Measurements from ENCODE around the gene CFAP74. TPM values are rescaled to one million over a fixed set of nuclear protein-coding genes. Genes with fewer than 3 reads are reported as not detected.

The CFAP74 gene
- total RNA-seq, 2 donors from 2014 or later, result under 0.01 TPM; not detected in 1

DNA sequence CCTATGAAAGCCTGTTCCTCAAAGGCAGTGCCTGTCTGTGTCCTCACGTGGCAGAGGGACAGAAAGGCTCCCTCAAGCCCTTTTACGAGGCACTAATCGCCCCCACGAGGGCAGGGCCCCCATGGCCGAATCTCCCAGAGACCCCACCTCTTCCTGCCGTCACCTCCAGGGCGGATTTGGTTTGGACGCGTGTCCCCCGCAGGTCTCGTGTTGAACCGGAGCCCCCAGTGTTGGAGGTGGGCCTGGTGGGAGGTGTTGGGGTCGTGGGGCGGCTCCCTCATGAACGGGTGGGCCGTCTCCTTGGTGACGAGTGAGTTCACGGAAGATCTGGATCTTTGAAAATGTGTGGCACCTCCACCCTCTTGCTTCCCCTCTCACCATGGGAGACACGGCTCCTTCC lies 27.6 kb downstream of the CFAP74 start:
- ATAC-seq (no peak), DNase-seq (no peak)
- intact Hi-C loops (cut with DNase I), result no loop called here
- Histone ChIP-seq H3K4me1 (no peaks in the 10 kb centered on the region), H3K36me3 (replicated peaks in 1 of 2; ENCODE audit: insufficient read depth in 1 of 2, low read depth in 2 of 2) (no peaks in the 10 kb centered on the region), H3K27me3 (no peaks in the 10 kb centered on the region), H3K4me3 (no peak overlapping the region), H3K9me3 (no peaks in the 10 kb centered on the region), H3K27ac (no peak overlapping the region)
- TF ChIP-seq, protein P1, sequence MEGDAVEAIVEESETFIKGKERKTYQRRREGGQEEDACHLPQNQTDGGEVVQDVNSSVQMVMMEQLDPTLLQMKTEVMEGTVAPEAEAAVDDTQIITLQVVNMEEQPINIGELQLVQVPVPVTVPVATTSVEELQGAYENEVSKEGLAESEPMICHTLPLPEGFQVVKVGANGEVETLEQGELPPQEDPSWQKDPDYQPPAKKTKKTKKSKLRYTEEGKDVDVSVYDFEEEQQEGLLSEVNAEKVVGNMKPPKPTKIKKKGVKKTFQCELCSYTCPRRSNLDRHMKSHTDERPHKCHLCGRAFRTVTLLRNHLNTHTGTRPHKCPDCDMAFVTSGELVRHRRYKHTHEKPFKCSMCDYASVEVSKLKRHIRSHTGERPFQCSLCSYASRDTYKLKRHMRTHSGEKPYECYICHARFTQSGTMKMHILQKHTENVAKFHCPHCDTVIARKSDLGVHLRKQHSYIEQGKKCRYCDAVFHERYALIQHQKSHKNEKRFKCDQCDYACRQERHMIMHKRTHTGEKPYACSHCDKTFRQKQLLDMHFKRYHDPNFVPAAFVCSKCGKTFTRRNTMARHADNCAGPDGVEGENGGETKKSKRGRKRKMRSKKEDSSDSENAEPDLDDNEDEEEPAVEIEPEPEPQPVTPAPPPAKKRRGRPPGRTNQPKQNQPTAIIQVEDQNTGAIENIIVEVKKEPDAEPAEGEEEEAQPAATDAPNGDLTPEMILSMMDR (IDR thresholded peaks at IDR 0.05), result no peak
- no peak for TF ChIP-seq POLR2A (IDR thresholded peaks at IDR 0.05)
- WGBS, 2 donors, result 68 to 71% methylated on average over 18 to 19 of the region's 19 CpGs

DNA sequence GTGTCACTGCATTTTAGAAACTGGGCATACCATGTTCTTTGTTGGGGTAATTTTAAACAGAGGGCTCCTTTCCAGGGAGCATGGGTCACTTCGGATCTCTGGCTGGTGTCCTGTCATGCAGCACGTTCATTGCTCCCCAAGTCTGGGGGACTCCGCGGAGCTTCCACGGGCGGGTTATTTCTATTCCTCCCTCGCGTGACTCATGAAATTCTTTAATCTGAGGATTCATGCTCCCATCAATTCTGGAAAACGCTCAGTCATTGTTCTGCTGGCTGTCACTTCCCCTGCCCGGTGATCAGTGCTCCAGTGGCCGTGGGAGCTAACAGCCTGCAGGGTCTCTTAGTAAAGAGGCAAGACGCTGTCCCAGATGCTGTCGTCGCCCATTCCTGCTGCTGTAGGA lies 28.1 kb downstream of the CFAP74 start:
- Histone ChIP-seq H3K4me1 (no peaks in the 10 kb centered on the region), H3K27ac (no peak overlapping the region), H3K36me3 (replicated peaks in 1 of 2; ENCODE audit: insufficient read depth in 1 of 2, low read depth in 2 of 2) (no peaks in the 10 kb centered on the region), H3K9me3 (no peaks in the 10 kb centered on the region), H3K4me3 (no peak overlapping the region), H3K27me3 (no peaks in the 10 kb centered on the region)
- DNase-seq, result no peak
- WGBS, 2 donors, result 66 to 78% methylated on average over 14 of the region's 14 CpGs
- intact Hi-C loops (cut with DNase I), result no loop called here
- ATAC-seq, result no peak
- TF ChIP-seq POLR2A (IDR thresholded peaks at IDR 0.05), result no peak
- TF ChIP-seq, protein P1 (IDR thresholded peaks at IDR 0.05), result no peak

DNA sequence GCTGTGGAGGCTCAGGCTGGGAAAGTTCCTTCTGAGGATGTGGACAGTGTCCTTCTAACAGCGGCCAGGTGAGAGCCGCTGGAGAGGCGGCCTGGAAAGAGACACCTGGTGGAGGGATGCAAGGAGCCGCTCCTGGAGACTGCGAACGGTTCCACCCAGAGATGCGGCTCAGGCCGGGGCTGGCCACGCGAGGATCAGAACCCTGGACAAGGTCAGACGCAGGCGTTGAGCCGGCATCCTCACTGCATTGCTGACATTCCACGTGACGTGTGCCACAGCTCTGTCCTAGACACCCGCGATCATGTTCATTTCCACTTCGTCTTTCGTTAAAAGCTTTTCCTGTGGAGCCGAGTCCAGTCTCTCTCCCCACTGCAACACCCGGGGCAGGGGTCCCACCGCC lies 28.8 kb downstream of the CFAP74 start:
- 53 to 54% methylated on average over 18 to 22 of the region's 22 CpGs for WGBS, 2 donors
- no peaks in the 10 kb centered on the region for H3K9me3 ChIP-seq

DNA sequence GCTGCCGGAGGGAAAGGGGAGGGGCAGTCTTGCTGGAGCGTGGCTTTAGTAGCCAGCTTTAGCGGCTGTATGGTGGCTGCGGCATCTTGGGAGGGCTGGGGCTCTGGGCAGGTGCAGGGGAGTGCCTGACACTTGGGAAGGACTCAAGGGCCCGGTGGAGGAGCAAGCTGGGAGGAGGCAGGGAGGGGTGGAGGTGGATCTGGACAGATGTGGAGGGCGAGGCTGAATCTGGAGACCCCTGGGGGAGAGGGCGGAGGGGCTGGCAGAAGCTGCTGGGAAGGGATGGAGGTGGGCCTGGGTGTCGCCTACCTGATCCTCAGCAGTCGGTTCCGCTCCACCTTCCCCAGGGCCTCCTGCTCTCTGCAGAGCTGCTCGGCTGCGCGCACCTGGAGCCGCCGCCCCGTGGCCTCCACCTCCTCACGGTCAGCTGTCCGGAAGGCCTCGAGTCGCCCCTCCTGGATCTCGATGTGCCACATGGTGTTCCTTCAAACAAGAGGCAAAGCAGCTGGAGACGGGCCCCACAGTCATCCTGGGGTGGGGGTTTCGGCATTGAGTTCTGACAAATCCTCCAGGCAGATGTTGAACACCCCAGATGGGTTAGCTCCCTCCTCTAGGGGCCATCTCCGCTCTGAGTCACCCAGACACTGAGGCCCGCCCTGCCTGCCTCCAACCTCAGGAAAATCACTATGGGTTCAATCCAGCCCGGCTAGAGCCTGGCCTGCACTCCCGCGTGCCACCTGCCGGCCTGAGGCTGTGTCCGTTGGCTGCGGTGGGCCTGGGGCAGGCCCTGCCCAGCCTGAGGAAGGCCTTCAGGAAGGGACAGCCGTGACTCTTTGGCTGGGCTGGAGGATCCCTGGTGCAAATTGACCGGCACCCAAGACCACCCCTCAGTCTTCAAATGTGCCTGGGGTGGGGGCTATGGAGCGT lies 29.6 kb downstream of the CFAP74 start:
- ATAC-seq (no peak), DNase-seq (no peak)
- intact Hi-C loops (cut with DNase I), result no loop called here

More for the DNA sequence above, 28.8 kb downstream of the CFAP74 start:
- no peak for TF ChIP-seq POLR2A (IDR thresholded peaks at IDR 0.05)
- TF ChIP-seq, protein P1 (IDR thresholded peaks at IDR 0.05), result no peak
- intact Hi-C loops (cut with DNase I), result no loop called here
- ATAC-seq, result no peak
- DNase-seq, result no peak
- Histone ChIP-seq H3K36me3 (replicated peaks in 1 of 2; ENCODE audit: insufficient read depth in 1 of 2, low read depth in 2 of 2) (no peaks in the 10 kb centered on the region), H3K4me3 (no peak overlapping the region), H3K27ac (no peak overlapping the region), H3K27me3 (no peaks in the 10 kb centered on the region), H3K4me1 (no peaks in the 10 kb centered on the region)

More for the DNA sequence above, 29.6 kb downstream of the CFAP74 start:
- 76 to 80% methylated on average over 25 to 33 of the region's 34 CpGs for WGBS, 2 donors
- TF ChIP-seq, protein P1 (IDR thresholded peaks at IDR 0.05), result no peak
- no peak for TF ChIP-seq POLR2A (IDR thresholded peaks at IDR 0.05)
- H3K36me3 ChIP-seq (replicated peaks in 1 of 2; ENCODE audit: insufficient read depth in 1 of 2, low read depth in 2 of 2), result no peaks in the 10 kb centered on the region
- no peaks in the 10 kb centered on the region for H3K4me1 ChIP-seq
- H3K27ac ChIP-seq, result no peak overlapping the region
- no peaks in the 10 kb centered on the region for H3K9me3 ChIP-seq
- H3K4me3 ChIP-seq, result no peak overlapping the region
- H3K27me3 ChIP-seq, result no peaks in the 10 kb centered on the region
